IPS-18a (cell line): ENCODE results near the gene WNT11.

ENCODE experiments used
- H3K27ac ChIP-seq: one replicate; pipeline ENCODE4 v1.5.1; 2013; ENCODE audit warnings: low read length
- H3K27me3 ChIP-seq: one replicate; pipeline ENCODE4 v1.6.1; 2013; ENCODE audit warnings: mild to moderate bottlenecking, low read length; ENCODE audit not compliant: control insufficient read depth, insufficient read depth
- H3K36me3 ChIP-seq: one replicate; pipeline ENCODE4 v1.6.1; 2013; ENCODE audit warnings: low read depth, low read length; ENCODE audit not compliant: control insufficient read depth
- H3K4me1 ChIP-seq: one replicate; pipeline ENCODE4 v1.6.1; 2013; ENCODE audit warnings: low read depth, low read length; ENCODE audit not compliant: control insufficient read depth
- H3K4me3 ChIP-seq: one replicate; pipeline ENCODE4 v1.5.1; 2013; ENCODE audit warnings: low read length
- H3K9ac ChIP-seq: one replicate; pipeline ENCODE4 v1.6.1; 2013; ENCODE audit warnings: mild to moderate bottlenecking, low read length, moderate library complexity
- H3K9me3 ChIP-seq: one replicate; pipeline ENCODE4 v1.6.1; 2013; ENCODE audit warnings: low read depth, low read length; ENCODE audit not compliant: control insufficient read depth

The WNT11 gene

DNA sequence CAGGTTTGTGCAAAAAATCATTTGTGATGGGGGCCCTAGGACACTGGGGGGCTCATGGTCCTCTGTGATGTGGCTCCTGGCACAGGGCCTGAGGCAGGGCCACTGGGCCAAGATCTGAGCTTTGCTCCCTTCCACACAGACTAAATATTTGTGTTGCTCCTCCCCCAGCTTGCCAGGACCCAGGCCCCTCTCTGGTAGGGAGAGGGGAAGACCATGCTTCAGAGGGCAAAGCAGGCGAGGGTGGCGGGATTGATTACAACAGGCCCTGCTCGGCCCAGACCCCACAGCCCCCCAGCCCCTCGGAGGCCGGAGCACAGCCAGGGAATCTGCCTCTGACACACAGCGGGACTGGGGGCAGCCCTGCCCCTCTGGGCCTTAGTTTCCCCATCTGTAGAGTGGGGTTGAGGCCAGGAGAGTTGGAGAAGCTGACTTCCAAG, 29.0 kb downstream of the WNT11 start:
- H3K27ac ChIP-seq: no peak overlapping the region
- H3K27me3 ChIP-seq: no peaks in the 10 kb centered on the region
- no peak overlapping the region for H3K9ac ChIP-seq
- no peaks in the 10 kb centered on the region for H3K9me3 ChIP-seq
- no peaks in the 10 kb centered on the region for H3K36me3 ChIP-seq
- H3K4me3 ChIP-seq: no peak overlapping the region
- no peaks in the 10 kb centered on the region for H3K4me1 ChIP-seq

- Histone ChIP-seq H3K27ac (no peak overlapping the region), H3K9me3 (no peaks in the 10 kb centered on the region), H3K36me3 (no peaks in the 10 kb centered on the region), H3K4me1 (no peaks in the 10 kb centered on the region), H3K4me3 (no peak overlapping the region), H3K27me3 (no peaks in the 10 kb centered on the region), H3K9ac (no peak overlapping the region)
These were observed 29.8 kb downstream of the WNT11 start for GRCh38 chr11:76176463-76176862.

- Histone ChIP-seq H3K36me3 (no peaks in the 10 kb centered on the region), H3K27ac (no peak overlapping the region), H3K4me3 (no peak overlapping the region), H3K9me3 (no peaks in the 10 kb centered on the region), H3K9ac (no peak overlapping the region), H3K4me1 (no peaks in the 10 kb centered on the region), H3K27me3 (no peaks in the 10 kb centered on the region)
These were observed 30.5 kb downstream of the WNT11 start for GRCh38 chr11:76175783-76176182.

DNA sequence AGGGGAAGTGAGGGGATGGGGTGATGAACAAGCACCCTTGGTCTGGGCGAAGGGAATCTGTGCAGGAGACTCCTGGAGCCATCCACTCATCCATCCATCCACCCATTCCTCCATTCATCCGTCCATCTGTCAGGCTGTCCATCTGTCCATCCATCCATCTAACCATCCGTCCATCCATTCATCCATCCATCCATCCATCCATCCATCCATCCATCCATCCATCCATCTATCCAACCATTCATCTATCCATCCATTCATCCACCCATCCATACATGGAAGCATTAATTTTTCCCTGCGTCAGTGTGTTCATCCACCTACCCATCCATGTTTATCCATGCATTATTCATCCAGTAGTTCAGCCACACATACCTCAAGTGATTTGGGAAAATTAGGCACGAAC, 32.0 kb downstream of the WNT11 start:
- Histone ChIP-seq H3K4me3 (no peak overlapping the region), H3K4me1 (no peaks in the 10 kb centered on the region), H3K9ac (no peak overlapping the region), H3K36me3 (no peaks in the 10 kb centered on the region), H3K27me3 (no peaks in the 10 kb centered on the region), H3K9me3 (no peaks in the 10 kb centered on the region), H3K27ac (no peak overlapping the region)

- Histone ChIP-seq H3K36me3 (no peaks in the 10 kb centered on the region), H3K4me1 (no peaks in the 10 kb centered on the region), H3K9me3 (no peaks in the 10 kb centered on the region), H3K4me3 (no peak overlapping the region), H3K27ac (no peak overlapping the region), H3K9ac (no peak overlapping the region), H3K27me3 (no peaks in the 10 kb centered on the region)
These were observed 32.6 kb downstream of the WNT11 start for GRCh38 chr11:76173663-76174062.

GRCh38 chr11:76172583-76172982, 33.7 kb downstream of the WNT11 start:
- no peak overlapping the region for H3K4me3 ChIP-seq
- no peak overlapping the region for H3K9ac ChIP-seq
- no peaks in the 10 kb centered on the region for H3K9me3 ChIP-seq
- H3K27me3 ChIP-seq: peaks cover 2% of the 10 kb centered on the region
- H3K27ac ChIP-seq: no peak overlapping the region
- H3K36me3 ChIP-seq: no peaks in the 10 kb centered on the region
- H3K4me1 ChIP-seq: no peaks in the 10 kb centered on the region

- no peaks in the 10 kb centered on the region for H3K36me3 ChIP-seq
- peaks cover 23% of the 10 kb centered on the region for H3K27me3 ChIP-seq
- no peaks in the 10 kb centered on the region for H3K9me3 ChIP-seq
- no peak overlapping the region for H3K9ac ChIP-seq
- no peak overlapping the region for H3K27ac ChIP-seq
- no peak overlapping the region for H3K4me3 ChIP-seq
- no peaks in the 10 kb centered on the region for H3K4me1 ChIP-seq
These were observed 35.8 kb downstream of the WNT11 start for GRCh38 chr11:76170468-76170867.

DNA sequence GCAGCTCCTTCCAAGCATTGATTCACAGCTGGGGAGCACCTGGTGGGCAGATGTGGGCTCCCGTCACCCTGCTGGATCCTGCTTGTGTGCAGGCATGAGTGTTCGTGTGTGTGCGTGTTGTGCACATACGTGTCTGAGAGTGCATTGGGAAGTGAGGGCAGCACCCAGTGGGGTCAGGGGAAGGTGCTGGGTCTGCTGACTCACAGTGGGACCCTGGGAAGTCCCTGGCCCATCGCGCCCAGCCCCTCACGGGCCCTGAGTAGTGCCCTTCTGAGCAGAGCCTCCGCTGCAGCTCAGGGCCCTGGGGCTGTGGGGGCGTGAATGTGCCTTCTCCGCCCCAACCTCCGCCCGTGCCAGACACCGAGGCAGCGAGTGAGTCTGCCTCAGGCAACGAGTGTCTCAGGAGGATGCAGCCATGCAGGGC, 36.8 kb downstream of the WNT11 start:
- Histone ChIP-seq H3K27ac (no peak overlapping the region), H3K9ac (no peak overlapping the region), H3K36me3 (no peaks in the 10 kb centered on the region), H3K9me3 (no peaks in the 10 kb centered on the region), H3K4me1 (no peaks in the 10 kb centered on the region), H3K4me3 (no peak overlapping the region), H3K27me3 (peaks cover 32% of the 10 kb centered on the region)

DNA sequence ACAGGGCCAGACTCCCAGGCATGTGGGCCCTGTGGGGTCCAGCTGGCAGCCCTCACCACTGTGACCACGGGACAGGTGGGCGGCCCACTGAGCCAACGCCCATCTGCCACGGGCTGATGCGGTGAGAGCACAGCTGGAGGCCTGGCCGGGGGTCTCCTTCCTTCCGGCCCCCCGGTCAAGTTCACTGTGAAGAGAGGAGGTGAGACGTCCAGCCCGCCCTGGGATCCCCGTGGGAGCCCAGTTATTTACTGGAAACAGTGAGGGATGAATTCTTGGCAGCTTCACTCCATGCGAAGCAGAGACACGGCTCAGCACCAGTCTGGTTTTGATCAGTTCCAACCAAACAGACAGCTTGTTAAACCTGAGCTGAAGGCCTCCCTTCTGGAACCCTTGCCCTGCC, 38.7 kb downstream of the WNT11 start:
- H3K9ac ChIP-seq: no peak overlapping the region
- H3K4me1 ChIP-seq: no peaks in the 10 kb centered on the region
- H3K4me3 ChIP-seq: no peak overlapping the region
- H3K36me3 ChIP-seq: no peaks in the 10 kb centered on the region
- no peaks in the 10 kb centered on the region for H3K9me3 ChIP-seq
- H3K27ac ChIP-seq: no peak overlapping the region
- H3K27me3 ChIP-seq: peaks cover 39% of the 10 kb centered on the region

- Histone ChIP-seq H3K9ac (no peak overlapping the region), H3K4me3 (no peak overlapping the region), H3K36me3 (no peaks in the 10 kb centered on the region)
These were observed 40.0 kb downstream of the WNT11 start for GRCh38 chr11:76166314-76166713.

GRCh38 chr11:76164861-76165751, 41.2 kb downstream of the WNT11 start:
- H3K9ac ChIP-seq: no peak overlapping the region
- peaks cover 39% of the 10 kb centered on the region for H3K27me3 ChIP-seq
- H3K4me1 ChIP-seq: no peaks in the 10 kb centered on the region
- no peak overlapping the region for H3K4me3 ChIP-seq
- no peak overlapping the region for H3K27ac ChIP-seq
- no peaks in the 10 kb centered on the region for H3K36me3 ChIP-seq
- H3K9me3 ChIP-seq: no peaks in the 10 kb centered on the region

More at GRCh38 chr11:76166314-76166713, 40.0 kb downstream of the WNT11 start:
- no peaks in the 10 kb centered on the region for H3K4me1 ChIP-seq
- no peak overlapping the region for H3K27ac ChIP-seq
- peaks cover 39% of the 10 kb centered on the region for H3K27me3 ChIP-seq
- H3K9me3 ChIP-seq: no peaks in the 10 kb centered on the region

DNA sequence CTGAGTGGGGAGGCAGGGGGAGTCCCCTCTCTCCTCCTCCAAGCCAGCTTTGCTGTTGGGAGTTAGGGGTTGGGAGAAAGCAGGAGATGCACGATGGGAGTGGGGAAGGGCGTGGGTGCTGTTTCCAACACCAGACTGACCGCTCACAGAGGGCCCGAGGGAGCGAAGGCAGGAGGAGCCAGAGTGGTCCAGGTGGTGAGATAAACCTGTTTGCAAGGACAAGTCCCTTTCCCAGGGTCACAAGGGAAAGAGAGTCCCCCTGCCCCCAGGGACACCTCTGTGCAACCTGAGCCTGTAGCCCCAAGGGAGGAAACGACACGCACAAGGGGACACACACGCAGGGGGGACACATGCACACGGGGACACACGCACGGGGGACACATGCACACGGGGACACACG, 42.2 kb downstream of the WNT11 start:
- Histone ChIP-seq H3K27ac (no peak overlapping the region), H3K9me3 (no peaks in the 10 kb centered on the region), H3K4me3 (no peak overlapping the region), H3K9ac (no peak overlapping the region), H3K4me1 (no peaks in the 10 kb centered on the region), H3K36me3 (no peaks in the 10 kb centered on the region), H3K27me3 (peaks cover 39% of the 10 kb centered on the region)
